HL-60 (cell line): Measurements from ENCODE around the gene CD99L2.

ENCODE experiments used
- DNase-seq, 2 experiments: peaks; one replicate each; pipeline ENCODE4 v3.0.0-alpha.2; 2010 to 2020; ENCODE audit warnings: low read depth in 1 of 2, low spot score in 1 of 2
- H3K27ac ChIP-seq: fragments of 250-450 bp; sonication (Bioruptor Pico); replicated peaks from 2 replicates; pipeline ENCODE4 v1.5.1; 2020; ENCODE audit warnings: mild to moderate bottlenecking, moderate library complexity
- H3K27me3 ChIP-seq: fragments of 250-450 bp; sonication (Bioruptor Pico); 2 replicates; pipeline ENCODE4 v1.5.1; 2021; ENCODE audit warnings: mild to moderate bottlenecking, moderate library complexity; ENCODE audit not compliant: insufficient read depth, poor library complexity, severe bottlenecking
- H3K4me3 ChIP-seq: replicated peaks from 2 replicates; pipeline ENCODE4 v1.5.1; 2011; ENCODE audit warnings: mild to moderate bottlenecking, control low read depth, low read length; ENCODE audit not compliant: insufficient read depth
- CTCF ChIP-seq: IDR thresholded peaks from one replicate; pipeline ENCODE4 v1.5.1; 2011; ENCODE audit warnings: low read length, control low read depth, inconsistent platforms; ENCODE audit not compliant: insufficient read depth
- GABPA ChIP-seq: IDR thresholded peaks from 2 replicates; pipeline ENCODE4 v1.6.1; 2012; ENCODE audit warnings: low read depth
- POLR2AphosphoS5 ChIP-seq: IDR thresholded peaks from 2 replicates; pipeline ENCODE4 v1.6.1; 2012; ENCODE audit warnings: low read depth
- REST ChIP-seq: IDR thresholded peaks from 2 replicates; pipeline ENCODE4 v1.6.1; 2012; ENCODE audit warnings: low read depth; ENCODE audit not compliant: insufficient replicate concordance
- SPI1 ChIP-seq: IDR thresholded peaks from 2 replicates; pipeline ENCODE4 v1.6.1; 2012; ENCODE audit warnings: low read depth, mild to moderate bottlenecking, borderline replicate concordance

CD99L2 gene

GRCh38 chrX:150805736-150806135 lies 92.7 kb downstream of the CD99L2 start:
- H3K27me3 ChIP-seq: no peaks in the 10 kb centered on the region
- H3K4me3 ChIP-seq: no peak overlapping the region
- H3K27ac ChIP-seq: no peak overlapping the region
- TF ChIP-seq SPI1: no peak
- TF ChIP-seq POLR2AphosphoS5: no peak
- TF ChIP-seq REST: no peak
- DNase-seq: no peak

- TF ChIP-seq SPI1 (no peak), POLR2AphosphoS5 (no peak), CTCF (no peak), REST (no peak), GABPA (no peak)
- H3K27ac ChIP-seq: no peak overlapping the region
- no peak for DNase-seq
- no peaks in the 10 kb centered on the region for H3K27me3 ChIP-seq
- no peak overlapping the region for H3K4me3 ChIP-seq
Measured at GRCh38 chrX:150792949-150793527, 105.4 kb downstream of the CD99L2 start.

- no peak overlapping the region for H3K27ac ChIP-seq
Measured at GRCh38 chrX:150790021-150790420, 108.4 kb downstream of the CD99L2 start.

More at GRCh38 chrX:150790021-150790420, 108.4 kb downstream of the CD99L2 start:
- TF ChIP-seq REST (no peak), CTCF (no peak), SPI1 (no peak), GABPA (no peak), POLR2AphosphoS5 (no peak)
- DNase-seq: no peak
- no peaks in the 10 kb centered on the region for H3K27me3 ChIP-seq
- H3K4me3 ChIP-seq: no peak overlapping the region
